Naive thymus-derived CD4-positive, alpha-beta T cell (primary cell): Measurements from ENCODE around the gene KLK6. TPM values are rescaled to one million over a fixed set of nuclear protein-coding genes. Genes with fewer than 3 reads are reported as not detected.

Experiments
- ATAC-seq: fragments of 150-1000 bp; cut with Tn5 transposase; 2 replicates; pipeline ENCODE4 v1.10.0; 2021; ENCODE audit warnings: mild to moderate bottlenecking, moderate library complexity
- CTCF ChIA-PET: fragments of 350-600 bp; sonication (Branson Sonifier 250); formaldehyde crosslinking; loops from one replicate; lab custom pipeline; 2021; ENCODE audit warnings: antibody characterized with exemption; lab: Charles Lee
- POLR2A ChIA-PET: fragments of 350-600 bp; sonication (Branson Sonifier 250); formaldehyde crosslinking; loops from one replicate; lab custom pipeline; 2021; ENCODE audit warnings: antibody characterized with exemption, inconsistent platforms; lab: Charles Lee
- DNase-seq, 9 donors: peaks; one replicate each; pipeline versions ENCODE4 v3.0.0 to v3.0.0-alpha.2; 2020 to 2022; ENCODE audit warnings: mixed read lengths in 1 of 9
- H3K27ac ChIP-seq: one replicate; pipeline ENCODE4 v1.7.0; 2013; ENCODE audit warnings: mild to moderate bottlenecking, low read depth, low read length, moderate library complexity
- H3K27me3 ChIP-seq, 2 donors: one replicate each; pipeline ENCODE4 v1.7.0; 2013; ENCODE audit warnings: low read length in 2 of 2, mild to moderate bottlenecking in 2 of 2, moderate library complexity in 2 of 2; ENCODE audit not compliant: control insufficient read depth in 2 of 2, insufficient read depth in 2 of 2
- H3K36me3 ChIP-seq, 3 experiments: 1 replicate in 2 of 3; 2 replicates in 1 of 3; pipeline ENCODE4 v1.7.0; 2013; ENCODE audit warnings: low read length in 3 of 3, mild to moderate bottlenecking in 3 of 3, moderate library complexity in 1 of 3; ENCODE audit not compliant: insufficient read depth in 3 of 3, control insufficient read depth in 2 of 3
- H3K4me1 ChIP-seq, 2 donors: one replicate each; pipeline ENCODE4 v1.7.0; 2013; ENCODE audit warnings: low read length in 2 of 2, mild to moderate bottlenecking in 2 of 2, moderate library complexity in 1 of 2; ENCODE audit not compliant: control insufficient read depth in 2 of 2, insufficient read depth in 2 of 2
- H3K4me3 ChIP-seq: 2 replicates; pipeline ENCODE4 v1.7.0; 2013; ENCODE audit warnings: mild to moderate bottlenecking, low read length
- H3K9me3 ChIP-seq, 3 experiments: 1 replicate in 2 of 3; 2 replicates in 1 of 3; pipeline ENCODE4 v1.7.0; 2013; ENCODE audit warnings: low read length in 3 of 3; ENCODE audit not compliant: control insufficient read depth in 2 of 3
- H3K27ac Mint-ChIP-seq, 9 donors: one replicate each; pipeline ENCODE4 v1.8.0; 2020 to 2022; ENCODE audit warnings: mixed read lengths in 9 of 9, mild to moderate bottlenecking in 8 of 9, moderate library complexity in 5 of 9, inconsistent platforms in 2 of 9
- H3K27me3 Mint-ChIP-seq, 5 donors: one replicate each; pipeline ENCODE4 v1.8.0; 2021 to 2022; ENCODE audit warnings: mixed read lengths in 5 of 5, mild to moderate bottlenecking in 1 of 5
- H3K36me3 Mint-ChIP-seq, 5 donors: one replicate each; pipeline ENCODE4 v1.8.0; 2020 to 2022; ENCODE audit warnings: mixed read lengths in 5 of 5, mild to moderate bottlenecking in 3 of 5, inconsistent platforms in 1 of 5
- H3K4me1 Mint-ChIP-seq, 7 donors: one replicate each; pipeline ENCODE4 v1.8.0; 2020 to 2022; ENCODE audit warnings: mixed read lengths in 7 of 7, mild to moderate bottlenecking in 3 of 7, inconsistent platforms in 1 of 7
- H3K4me3 Mint-ChIP-seq, 10 donors: one replicate each; pipeline ENCODE4 v1.8.0; 2020 to 2022; ENCODE audit warnings: mild to moderate bottlenecking in 10 of 10, mixed read lengths in 10 of 10, moderate library complexity in 6 of 10, inconsistent platforms in 2 of 10
- H3K9me3 Mint-ChIP-seq, 11 donors: one replicate each; pipeline ENCODE4 v1.8.0; 2020 to 2022; ENCODE audit warnings: mixed read lengths in 11 of 11, mild to moderate bottlenecking in 4 of 11, inconsistent platforms in 1 of 11, moderate library complexity in 1 of 11
- intact Hi-C, 2 donors: fragments of 100-400 bp; cut with micrococcal nuclease; formaldehyde crosslinking; loops; one replicate each; pipeline ENCODE4 v1.15.1; 2023
- polyA plus RNA-seq, 2 donors: library from polyadenylated mRNA; unstranded; fragments of 300-500 nt; fragmentation: Illumina TruSeq; gene quantifications; one replicate each; pipeline ENCODE4 v1.2.3, GENCODE V29; 2021
- total RNA-seq, 6 experiments: library from RNA in 5 of 6; stranded (reverse) in 5 of 6; gene quantifications; 1 replicate in 5 of 6; 2 replicates in 1 of 6; pipeline ENCODE4 v1.2.3 and lab custom pipeline; 2021 to 2026

KLK6 gene
- total and polyA plus RNA-seq, 7 experiments from 2014 or later, result not detected

- DNase-seq (no peak), ATAC-seq (no peak)
- Mint-ChIP-seq H3K4me3 (no peak overlapping the region), H3K36me3 (peaks cover 0 to 3% (median 0%) of the 10 kb centered on the region in 5 donors), H3K4me1 (peaks cover 0 to 11% (median 0%) of the 10 kb centered on the region in 7 donors), H3K27me3 (peaks cover 14 to 60% (median 39%) of the 10 kb centered on the region in 5 donors), H3K27ac (no peak overlapping the region), H3K9me3 (peaks cover 0 to 3% (median 0%) of the 10 kb centered on the region in 11 donors)
- CTCF ChIA-PET, result no interaction called here
- Histone ChIP-seq H3K36me3 (no peaks in the 10 kb centered on the region), H3K4me3 (no peak overlapping the region), H3K27ac (no peak overlapping the region), H3K9me3 (no peaks in the 10 kb centered on the region), H3K4me1 (no peaks in the 10 kb centered on the region), H3K27me3 (peaks cover 0 to 3% of the 10 kb centered on the region in 2 donors)
- POLR2A ChIA-PET, result no interaction called here
- intact Hi-C loops, result no loop called here
Measured at GRCh38 chr19:51010066-51010795, 40.8 kb upstream of the KLK6 start.

GRCh38 chr19:51009061-51009891, 39.9 kb upstream of the KLK6 start:
- Mint-ChIP-seq H3K36me3 (peaks cover 0 to 3% (median 0%) of the 10 kb centered on the region in 5 donors), H3K9me3 (peaks cover 0 to 3% (median 0%) of the 10 kb centered on the region in 11 donors), H3K4me3 (no peak overlapping the region), H3K4me1 (peaks cover 0 to 4% (median 0%) of the 10 kb centered on the region in 7 donors), H3K27me3 (peaks cover 5 to 51% (median 29%) of the 10 kb centered on the region in 5 donors), H3K27ac (no peak overlapping the region)
- Histone ChIP-seq H3K27ac (no peak overlapping the region), H3K36me3 (no peaks in the 10 kb centered on the region), H3K4me1 (no peaks in the 10 kb centered on the region), H3K27me3 (no peaks in the 10 kb centered on the region), H3K4me3 (no peak overlapping the region), H3K9me3 (no peaks in the 10 kb centered on the region)
- DNase-seq (no peak), ATAC-seq (no peak)
- ChIA-PET POLR2A (no interaction called here), CTCF (no interaction called here)
- intact Hi-C loops, result no loop called here

GRCh38 chr19:51007488-51007887, 38.1 kb upstream of the KLK6 start:
- DNase-seq (no peak), ATAC-seq (no peak)
- Histone ChIP-seq H3K27me3 (peaks cover 0 to 1% of the 10 kb centered on the region in 2 donors), H3K4me1 (no peaks in the 10 kb centered on the region), H3K9me3 (no peaks in the 10 kb centered on the region), H3K27ac (no peak overlapping the region), H3K4me3 (no peak overlapping the region), H3K36me3 (no peaks in the 10 kb centered on the region)
- H3K9me3 Mint-ChIP-seq, result peaks cover 0 to 3% (median 0%) of the 10 kb centered on the region in 11 donors
- intact Hi-C loops, result no loop called here
- peaks cover 0 to 4% (median 0%) of the 10 kb centered on the region in 7 donors for H3K4me1 Mint-ChIP-seq
- peak overlapping the region in 1 of 9 donors; percentile 32 for H3K27ac Mint-ChIP-seq
- H3K4me3 Mint-ChIP-seq, result no peak overlapping the region
- H3K36me3 Mint-ChIP-seq, result peaks cover 0 to 3% (median 0%) of the 10 kb centered on the region in 5 donors
- ChIA-PET POLR2A (no interaction called here), CTCF (no interaction called here)
- peaks cover 0 to 46% (median 31%) of the 10 kb centered on the region in 5 donors for H3K27me3 Mint-ChIP-seq

DNA sequence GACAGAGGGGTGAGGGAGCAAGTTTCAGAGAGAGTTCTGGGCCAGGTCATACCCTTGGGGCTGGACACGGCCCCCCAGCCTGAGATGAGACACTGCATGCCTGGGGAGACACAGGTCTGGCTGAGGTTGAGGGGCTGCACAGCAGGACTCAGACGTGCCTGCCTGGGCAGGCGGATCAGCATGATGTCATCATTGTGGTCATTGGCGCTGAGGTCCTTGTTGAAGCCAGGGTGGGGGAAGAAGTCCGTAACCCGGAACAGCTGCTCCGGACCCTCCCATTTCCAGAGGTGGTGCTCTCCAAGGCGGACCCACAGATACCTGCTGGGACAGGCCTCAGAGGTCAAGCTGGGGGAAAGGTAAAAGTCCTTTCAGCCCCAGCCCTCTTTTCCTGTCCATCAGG, 37.0 kb upstream of the KLK6 start:
- Mint-ChIP-seq H3K4me3 (no peak overlapping the region), H3K27ac (peak overlapping the region in 1 of 9 donors; percentile 18), H3K36me3 (peaks cover 0 to 3% (median 0%) of the 10 kb centered on the region in 5 donors), H3K4me1 (peaks cover 0 to 5% (median 0%) of the 10 kb centered on the region in 7 donors), H3K9me3 (peaks cover 0 to 3% (median 0%) of the 10 kb centered on the region in 11 donors), H3K27me3 (peaks cover 0 to 55% (median 38%) of the 10 kb centered on the region in 5 donors)
- peaks cover 0 to 6% of the 10 kb centered on the region in 2 donors for H3K27me3 ChIP-seq
- CTCF ChIA-PET, result no interaction called here
- H3K4me1 ChIP-seq, result no peaks in the 10 kb centered on the region
- intact Hi-C loops, result no loop called here
- no peak overlapping the region for H3K27ac ChIP-seq
- H3K36me3 ChIP-seq, result no peaks in the 10 kb centered on the region
- POLR2A ChIA-PET, result no interaction called here
- no peak overlapping the region for H3K4me3 ChIP-seq
- no peaks in the 10 kb centered on the region for H3K9me3 ChIP-seq
- DNase-seq (no peak), ATAC-seq (no peak)

DNA sequence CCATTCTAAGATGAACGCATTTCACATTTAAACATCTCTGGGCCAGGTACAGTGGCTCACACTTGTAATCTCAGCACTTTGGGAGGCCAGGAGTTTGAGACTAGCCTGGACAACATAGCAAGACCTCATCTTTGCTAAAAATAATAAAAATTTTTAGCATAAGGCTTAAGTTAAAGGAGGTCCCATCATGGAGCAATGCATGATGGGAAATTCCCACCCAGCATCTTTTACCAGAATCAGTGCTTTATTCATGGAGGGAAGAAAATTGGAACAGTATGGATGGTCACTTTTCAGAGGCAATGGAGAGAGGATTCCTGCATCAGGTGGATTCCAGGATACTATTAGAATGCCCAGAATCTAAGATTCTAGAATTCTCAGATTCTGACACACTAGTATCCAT, 35.9 kb upstream of the KLK6 start:
- CTCF ChIA-PET, result no interaction called here
- ATAC-seq (no peak), DNase-seq (no peak)
- Mint-ChIP-seq H3K27me3 (peaks cover 0 to 53% (median 36%) of the 10 kb centered on the region in 5 donors), H3K4me1 (peaks cover 0 to 5% (median 0%) of the 10 kb centered on the region in 7 donors), H3K36me3 (no peaks in the 10 kb centered on the region), H3K4me3 (no peak overlapping the region), H3K9me3 (no peaks in the 10 kb centered on the region), H3K27ac (no peak overlapping the region)
- H3K27ac ChIP-seq, result no peak overlapping the region
- H3K27me3 ChIP-seq, result peaks cover 0 to 6% of the 10 kb centered on the region in 2 donors
- no peaks in the 10 kb centered on the region for H3K4me1 ChIP-seq
- H3K4me3 ChIP-seq, result no peak overlapping the region
- H3K9me3 ChIP-seq, result no peaks in the 10 kb centered on the region
- no peaks in the 10 kb centered on the region for H3K36me3 ChIP-seq
- POLR2A ChIA-PET, result no interaction called here
- intact Hi-C loops, result no loop called here

- H3K36me3 Mint-ChIP-seq, result no peaks in the 10 kb centered on the region
- ChIA-PET CTCF (no interaction called here), POLR2A (no interaction called here)
- no peaks in the 10 kb centered on the region for H3K9me3 Mint-ChIP-seq
- peaks cover 0 to 55% (median 47%) of the 10 kb centered on the region in 5 donors for H3K27me3 Mint-ChIP-seq
- DNase-seq (no peak), ATAC-seq (no peak)
- peaks cover 0 to 5% (median 0%) of the 10 kb centered on the region in 7 donors for H3K4me1 Mint-ChIP-seq
- H3K4me1 ChIP-seq, result no peaks in the 10 kb centered on the region
- H3K9me3 ChIP-seq, result no peaks in the 10 kb centered on the region
- peaks cover 0 to 6% of the 10 kb centered on the region in 2 donors for H3K27me3 ChIP-seq
- intact Hi-C loops, result no loop called here
- H3K36me3 ChIP-seq, result no peaks in the 10 kb centered on the region
- no peak overlapping the region for H3K27ac Mint-ChIP-seq
- no peak overlapping the region for H3K4me3 Mint-ChIP-seq
- H3K4me3 ChIP-seq, result no peak overlapping the region
- H3K27ac ChIP-seq, result no peak overlapping the region
Measured at GRCh38 chr19:51003316-51003715, 33.9 kb upstream of the KLK6 start.
